Ishikawa (cell line): ENCODE data around the gene MRTFB.

ENCODE experiments used
- CEBPB ChIP-seq: IDR thresholded peaks from 2 replicates; pipeline ENCODE4 v1.6.1; 2012
- CREB1 ChIP-seq: IDR thresholded peaks from 2 replicates; pipeline ENCODE4 v1.6.1; 2012; ENCODE audit warnings: low read depth
- EGR1 ChIP-seq: IDR thresholded peaks from 2 replicates; pipeline ENCODE4 v1.6.1; 2012
- EP300 ChIP-seq: IDR thresholded peaks from 2 replicates; pipeline ENCODE4 v1.6.1; 2012; ENCODE audit warnings: borderline replicate concordance
- FOXM1 ChIP-seq: IDR thresholded peaks from 2 replicates; pipeline ENCODE4 v1.6.1; 2012; ENCODE audit warnings: low read depth, borderline replicate concordance
- MAX ChIP-seq: IDR thresholded peaks from 2 replicates; pipeline ENCODE4 v1.6.1; 2012
- NFIC ChIP-seq: IDR thresholded peaks from 2 replicates; pipeline ENCODE4 v1.6.1; 2012
- RAD21 ChIP-seq: IDR thresholded peaks from 2 replicates; pipeline ENCODE4 v1.6.1; 2012; ENCODE audit warnings: low read depth
- REST ChIP-seq: IDR thresholded peaks from 2 replicates; pipeline ENCODE4 v1.6.1; 2012; ENCODE audit warnings: low read depth, mild to moderate bottlenecking
- TAF1 ChIP-seq: IDR thresholded peaks from 2 replicates; pipeline ENCODE4 v1.6.1; 2012; ENCODE audit warnings: low read depth, mild to moderate bottlenecking
- TCF12 ChIP-seq: IDR thresholded peaks from 2 replicates; pipeline ENCODE4 v1.6.1; 2012; ENCODE audit warnings: low read depth
- TEAD4 ChIP-seq: IDR thresholded peaks from 2 replicates; pipeline ENCODE4 v1.6.1; 2012
- USF1 ChIP-seq: IDR thresholded peaks from 2 replicates; pipeline ENCODE4 v1.6.1; 2012
- YY1 ChIP-seq: IDR thresholded peaks from 2 replicates; pipeline ENCODE4 v1.6.1; 2012; ENCODE audit warnings: low read depth
- ZBTB7A ChIP-seq: IDR thresholded peaks from 2 replicates; pipeline ENCODE4 v1.6.1; 2012; ENCODE audit warnings: low read depth

Gene MRTFB

GRCh38 chr16:14061732-14062259, 9.3 kb upstream of the MRTFB start:
- no peak for TF ChIP-seq NFIC

- no peak for TF ChIP-seq TEAD4
- no peak for TF ChIP-seq ZBTB7A
- no peak for TF ChIP-seq NFIC
- TF ChIP-seq FOXM1, result no peak
- no peak for TF ChIP-seq TAF1
- TF ChIP-seq CREB1, result no peak
- no peak for TF ChIP-seq USF1
- TF ChIP-seq REST, result no peak
- no peak for TF ChIP-seq YY1
- TF ChIP-seq CEBPB, result no peak
- no peak for TF ChIP-seq EGR1
- no peak for TF ChIP-seq EP300
Measured at GRCh38 chr16:14062261-14062660, 8.9 kb upstream of the MRTFB start.

- TF ChIP-seq REST (no peak), FOXM1 (no peak), TAF1 (no peak), YY1 (no peak), EP300 (no peak)
Measured at GRCh38 chr16:14063618-14064581, 7.2 kb upstream of the MRTFB start.

- no peak for TF ChIP-seq USF1
- TF ChIP-seq TCF12, result no peak
- no peak for TF ChIP-seq MAX
- no peak for TF ChIP-seq TEAD4
- no peak for TF ChIP-seq EP300
- no peak for TF ChIP-seq CEBPB
- TF ChIP-seq FOXM1, result no peak
- no peak for TF ChIP-seq REST
- no peak for TF ChIP-seq TAF1
- TF ChIP-seq RAD21, result no peak
- TF ChIP-seq YY1, result no peak
Measured at GRCh38 chr16:14069818-14070217, 1.3 kb upstream of the MRTFB start.

- no peak for TF ChIP-seq CEBPB
- TF ChIP-seq CREB1, result no peak
- no peak for TF ChIP-seq ZBTB7A
Measured at GRCh38 chr16:14070555-14070876, 603 bp upstream of the MRTFB start.
